Psoas muscle (tissue), 8 donors: ENCODE data around the gene PTGER3. TPM values are rescaled to one million over a fixed set of nuclear protein-coding genes. Genes with fewer than 3 reads are reported as not detected.

Source experiments
- ATAC-seq, 4 donors: fragments of 200-7000 bp; cut with Tn5 transposase; one replicate each; pipeline ENCODE4 v1.9.1; 2020; ENCODE audit warnings: moderate library complexity in 3 of 4, mild to moderate bottlenecking in 2 of 4
- DNase-seq, 2 donors: peaks; one replicate each; pipeline ENCODE4 v3.0.0-alpha.2; 2020
- H3K27ac ChIP-seq: fragments of 200-600 bp; one replicate; pipeline ENCODE4 v1.8.0; 2022
- H3K27me3 ChIP-seq, 3 donors: fragments of 200-600 bp in 1 of 3; one replicate each; pipeline versions ENCODE4 v1.6.1 to v1.8.0; 2013 to 2022; ENCODE audit warnings: low read length in 2 of 3, mild to moderate bottlenecking in 2 of 3, moderate library complexity in 1 of 3; ENCODE audit not compliant: insufficient read depth in 3 of 3
- H3K36me3 ChIP-seq, 2 donors: fragments of 200-600 bp in 1 of 2; one replicate each; pipeline versions ENCODE4 v1.6.1 to v1.8.0; 2013 to 2022; ENCODE audit warnings: low read depth in 1 of 2, mild to moderate bottlenecking in 1 of 2, moderate library complexity in 1 of 2; ENCODE audit not compliant: insufficient read depth in 1 of 2
- H3K4me1 ChIP-seq: fragments of 200-600 bp; one replicate; pipeline ENCODE4 v1.8.0; 2022
- H3K4me3 ChIP-seq: fragments of 200-600 bp; one replicate; pipeline ENCODE4 v1.8.0; 2022; ENCODE audit warnings: mild to moderate bottlenecking
- H3K9me3 ChIP-seq: fragments of 200-600 bp; one replicate; pipeline ENCODE4 v1.8.0; 2022
- WGBS, 3 donors: extraction: QIAGEN DNeasy Blood & Tissue Kit; methylation state at CpG; one replicate each; pipeline versions ENCODE4 v1.1.6 to v1.1.7; 2013; 5-methylcytosine and 5-hydroxymethylcytosine counted together
- intact Hi-C, 2 donors: fragments of 100-400 bp; cut with DNase I; formaldehyde crosslinking; loops; one replicate each; pipeline versions ENCODE4 v1.11.0 to v1.14.2; 2022
- polyA plus RNA-seq, 3 donors: library from polyadenylated mRNA; stranded (reverse); fragments of 200-250 nt; gene quantifications; one replicate each; pipeline ENCODE4 v1.2.3, GENCODE V29; 2013
- total RNA-seq, 4 donors: library from RNA; stranded (reverse); fragmentation: NEBNext Ultra II Directional in 2 of 4; extraction: Animal tissue kit (Norgen Biotek cat#: 25700) in 2 of 4; gene quantifications; one replicate each; pipeline versions ENCODE4 v1.2.1 to v1.2.4, GENCODE V29; 2021 to 2023
- TF ChIP-seq, protein P1 (sequence below): fragments of 200-600 bp; IDR thresholded peaks from one replicate; pipeline ENCODE4 v1.8.0; 2022; ENCODE audit warnings: antibody characterized with exemption
- donor health status: healthy with polysubstance abuse.
- donor health status: DM: no; HTN: no; CAD: no; lungs with moderate emphysema.
- donor health status: Bipolar disorder and iron deficiency.
- donor health status: healthy.
- donor health status: DM: yes; HTN: yes; CAD: no.
- donor health status: DM: no; HTN: no; CAD: no.
- donor health status: DM: no; HTN: no; CAD: no.
- donor health status: DM: yes; HTN: yes; CAD: no.

The PTGER3 gene
- total and polyA plus RNA-seq, 7 donors: 0.24 to 0.79 (median 0.46) TPM

GRCh38 chr1:71088645-71089287 is 41.1 kb upstream of the PTGER3 start:
- intact Hi-C loops: no loop called here
- ATAC-seq (no peak), DNase-seq (no peak)
- Histone ChIP-seq H3K9me3 (no peaks in the 10 kb centered on the region), H3K27ac (no peak overlapping the region), H3K36me3 (no peaks in the 10 kb centered on the region), H3K27me3 (peaks cover 0 to 17% (median 8%) of the 10 kb centered on the region in 3 donors), H3K4me3 (no peak overlapping the region), H3K4me1 (no peaks in the 10 kb centered on the region)
- WGBS, 3 donors: 86 to 87% (median 87%) methylated on average over 5 of the region's 5 CpGs
- TF ChIP-seq, protein P1, sequence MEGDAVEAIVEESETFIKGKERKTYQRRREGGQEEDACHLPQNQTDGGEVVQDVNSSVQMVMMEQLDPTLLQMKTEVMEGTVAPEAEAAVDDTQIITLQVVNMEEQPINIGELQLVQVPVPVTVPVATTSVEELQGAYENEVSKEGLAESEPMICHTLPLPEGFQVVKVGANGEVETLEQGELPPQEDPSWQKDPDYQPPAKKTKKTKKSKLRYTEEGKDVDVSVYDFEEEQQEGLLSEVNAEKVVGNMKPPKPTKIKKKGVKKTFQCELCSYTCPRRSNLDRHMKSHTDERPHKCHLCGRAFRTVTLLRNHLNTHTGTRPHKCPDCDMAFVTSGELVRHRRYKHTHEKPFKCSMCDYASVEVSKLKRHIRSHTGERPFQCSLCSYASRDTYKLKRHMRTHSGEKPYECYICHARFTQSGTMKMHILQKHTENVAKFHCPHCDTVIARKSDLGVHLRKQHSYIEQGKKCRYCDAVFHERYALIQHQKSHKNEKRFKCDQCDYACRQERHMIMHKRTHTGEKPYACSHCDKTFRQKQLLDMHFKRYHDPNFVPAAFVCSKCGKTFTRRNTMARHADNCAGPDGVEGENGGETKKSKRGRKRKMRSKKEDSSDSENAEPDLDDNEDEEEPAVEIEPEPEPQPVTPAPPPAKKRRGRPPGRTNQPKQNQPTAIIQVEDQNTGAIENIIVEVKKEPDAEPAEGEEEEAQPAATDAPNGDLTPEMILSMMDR: no peak

GRCh38 chr1:71087713-71088112 is 40.1 kb upstream of the PTGER3 start:
- Histone ChIP-seq H3K4me1 (no peaks in the 10 kb centered on the region), H3K27ac (no peak overlapping the region), H3K27me3 (peaks cover 0 to 24% (median 8%) of the 10 kb centered on the region in 3 donors), H3K9me3 (no peaks in the 10 kb centered on the region), H3K4me3 (no peak overlapping the region), H3K36me3 (no peaks in the 10 kb centered on the region)
- ATAC-seq (no peak), DNase-seq (no peak)
- TF ChIP-seq, protein P1: no peak
- 90 to 100% (median 91%) methylated on average over 1 of the region's 1 CpG for WGBS, 3 donors
- intact Hi-C loops: no loop called here

GRCh38 chr1:71087060-71087459 is 39.4 kb upstream of the PTGER3 start:
- H3K27me3 ChIP-seq: peaks cover 0 to 24% (median 8%) of the 10 kb centered on the region in 3 donors
- ATAC-seq (no peak), DNase-seq (no peak)
- H3K36me3 ChIP-seq: no peaks in the 10 kb centered on the region
- no peak overlapping the region for H3K27ac ChIP-seq
- H3K9me3 ChIP-seq: no peaks in the 10 kb centered on the region
- H3K4me1 ChIP-seq: no peaks in the 10 kb centered on the region
- H3K4me3 ChIP-seq: no peak overlapping the region
- TF ChIP-seq, protein P1: no peak
- intact Hi-C loops: no loop called here

GRCh38 chr1:71086331-71086730 is 38.7 kb upstream of the PTGER3 start:
- DNase-seq (no peak), ATAC-seq (no peak)
- WGBS, 3 donors: 87 to 90% (median 87%) methylated on average over 1 of the region's 1 CpG
- Histone ChIP-seq H3K27me3 (peaks cover 0 to 24% (median 8%) of the 10 kb centered on the region in 3 donors), H3K36me3 (no peaks in the 10 kb centered on the region), H3K9me3 (no peaks in the 10 kb centered on the region), H3K4me1 (peaks cover 3% of the 10 kb centered on the region), H3K4me3 (no peak overlapping the region), H3K27ac (no peak overlapping the region)
- TF ChIP-seq, protein P1: no peak
- intact Hi-C loops: no loop called here

- Histone ChIP-seq H3K4me3 (no peak overlapping the region), H3K27me3 (peaks cover 0 to 24% (median 8%) of the 10 kb centered on the region in 3 donors), H3K4me1 (peaks cover 16% of the 10 kb centered on the region), H3K9me3 (no peaks in the 10 kb centered on the region), H3K27ac (no peak overlapping the region), H3K36me3 (peaks cover 0 to 3% of the 10 kb centered on the region in 2 donors)
- no peak for DNase-seq
- TF ChIP-seq, protein P1: no peak
- intact Hi-C loops: no loop called here
- no peak for ATAC-seq
- WGBS, 3 donors: 70 to 88% (median 81%) methylated on average over 2 of the region's 2 CpGs
Measured at GRCh38 chr1:71083271-71083670, 35.7 kb upstream of the PTGER3 start.
